Mesenchymal stem cell (in vitro differentiated cells and primary cell): ENCODE results near the gene MYD88.
"Not testable (repeated sequence)": the region's sequence is repeated elsewhere in the genome, so short reads cannot be mapped to it uniquely, and the experiment has no call there.

ENCODE experiments used
- DNase-seq: peaks from one replicate; pipeline ENCODE4 v3.0.0-alpha.2; 2013
- H2AFZ ChIP-seq: one replicate; pipeline ENCODE4 v1.6.1; 2013; ENCODE audit warnings: low read depth, mild to moderate bottlenecking, control low read depth, inconsistent platforms, low read length, moderate library complexity
- H2AK5ac ChIP-seq: 2 replicates; pipeline ENCODE4 v1.6.1; 2013; ENCODE audit warnings: low read length, moderate library complexity, mild to moderate bottlenecking, inconsistent platforms; ENCODE audit not compliant: severe bottlenecking
- H2BK120ac ChIP-seq: one replicate; pipeline ENCODE4 v1.6.1; 2013; ENCODE audit warnings: low read depth, mild to moderate bottlenecking, inconsistent platforms, low read length, moderate library complexity
- H2BK12ac ChIP-seq, 2 experiments: one replicate each; pipeline ENCODE4 v1.6.1; 2013; ENCODE audit warnings: inconsistent platforms in 2 of 2, low read length in 2 of 2, mild to moderate bottlenecking in 2 of 2, moderate library complexity in 2 of 2, control low read depth in 1 of 2
- H2BK15ac ChIP-seq: one replicate; pipeline ENCODE4 v1.6.1; 2013; ENCODE audit warnings: mild to moderate bottlenecking, low read depth, inconsistent platforms; ENCODE audit not compliant: poor library complexity, severe bottlenecking
- H2BK5ac ChIP-seq: 2 replicates; pipeline ENCODE4 v1.6.1; 2013; ENCODE audit warnings: low read depth, mild to moderate bottlenecking, low read length, control low read depth, inconsistent platforms; ENCODE audit not compliant: poor library complexity, severe bottlenecking
- H3K14ac ChIP-seq, 2 experiments: one replicate each; pipeline ENCODE4 v1.6.1; 2013; ENCODE audit warnings: inconsistent platforms in 2 of 2, low read length in 2 of 2, control low read depth in 1 of 2, mild to moderate bottlenecking in 1 of 2, moderate library complexity in 1 of 2
- H3K18ac ChIP-seq, 2 experiments: one replicate each; pipeline ENCODE4 v1.6.1; 2013; ENCODE audit warnings: inconsistent platforms in 2 of 2, low read length in 2 of 2, control low read depth in 1 of 2, low read depth in 1 of 2, mild to moderate bottlenecking in 1 of 2
- H3K23ac ChIP-seq, 2 experiments: one replicate each; pipeline ENCODE4 v1.6.1; 2013; ENCODE audit warnings: inconsistent platforms in 2 of 2, low read length in 2 of 2, mild to moderate bottlenecking in 2 of 2, moderate library complexity in 2 of 2, control low read depth in 1 of 2
- H3K27ac ChIP-seq: 2 replicates; pipeline ENCODE4 v1.5.1; 2013; ENCODE audit warnings: mild to moderate bottlenecking, moderate library complexity, low read length, control low read depth, inconsistent platforms; ENCODE audit not compliant: poor library complexity, severe bottlenecking
- H3K27me3 ChIP-seq, 2 experiments: 2 replicates each; pipeline versions ENCODE4 v1.6.1 to v1.7.0; 2013; ENCODE audit warnings: low read length in 2 of 2, mild to moderate bottlenecking in 2 of 2, moderate library complexity in 2 of 2, control low read depth in 1 of 2, inconsistent platforms in 1 of 2; ENCODE audit not compliant: control insufficient read depth in 1 of 2, insufficient read depth in 1 of 2
- H3K36me3 ChIP-seq, 2 experiments: 2 replicates each; pipeline versions ENCODE4 v1.6.1 to v1.7.0; 2013; ENCODE audit warnings: low read length in 2 of 2, control low read depth in 1 of 2, inconsistent platforms in 1 of 2, low read depth in 1 of 2, mild to moderate bottlenecking in 1 of 2; ENCODE audit not compliant: insufficient read depth in 2 of 2, control insufficient read depth in 1 of 2
- H3K4ac ChIP-seq, 2 experiments: one replicate each; pipeline ENCODE4 v1.6.1; 2013; ENCODE audit warnings: inconsistent platforms in 2 of 2, low read length in 2 of 2, mild to moderate bottlenecking in 2 of 2, moderate library complexity in 2 of 2, control low read depth in 1 of 2, low read depth in 1 of 2
- H3K4me1 ChIP-seq: 2 replicates; pipeline ENCODE4 v1.6.1; 2013; ENCODE audit warnings: low read depth, low read length, control low read depth; ENCODE audit not compliant: control insufficient read depth, insufficient read depth
- H3K4me2 ChIP-seq: 2 replicates; pipeline ENCODE4 v1.6.1; 2013; ENCODE audit warnings: low read length, mild to moderate bottlenecking, inconsistent platforms; ENCODE audit not compliant: poor library complexity, severe bottlenecking
- H3K4me3 ChIP-seq, 2 experiments: 2 replicates each; pipeline versions ENCODE4 v1.5.1 to v1.7.0; 2013; ENCODE audit warnings: low read length in 2 of 2, mild to moderate bottlenecking in 2 of 2, control low read depth in 1 of 2, low read depth in 1 of 2; ENCODE audit not compliant: insufficient read depth in 1 of 2
- H3K79me1 ChIP-seq: replicated peaks from 2 replicates; pipeline ENCODE4 v1.6.1; 2013; ENCODE audit warnings: mild to moderate bottlenecking, control low read depth, low read length, inconsistent platforms; ENCODE audit not compliant: poor library complexity, severe bottlenecking
- H3K9ac ChIP-seq: 2 replicates; pipeline ENCODE4 v1.7.0; 2013; ENCODE audit warnings: mild to moderate bottlenecking, low read length, moderate library complexity
- H3K9me3 ChIP-seq: 2 replicates; pipeline ENCODE4 v1.7.0; 2013; ENCODE audit warnings: mild to moderate bottlenecking, low read length; ENCODE audit not compliant: control insufficient read depth
- H4K8ac ChIP-seq: one replicate; pipeline ENCODE4 v1.6.1; 2013; ENCODE audit warnings: inconsistent platforms, mild to moderate bottlenecking, low read length, moderate library complexity
- H4K91ac ChIP-seq: one replicate; pipeline ENCODE4 v1.6.1; 2013; ENCODE audit warnings: mild to moderate bottlenecking, low read length, inconsistent platforms
- WGBS: methylation state at CpG from one replicate; pipeline ENCODE4 v1.1.7; 2013; ENCODE audit warnings: mixed read lengths; 5-methylcytosine and 5-hydroxymethylcytosine counted together

MYD88 gene

DNA sequence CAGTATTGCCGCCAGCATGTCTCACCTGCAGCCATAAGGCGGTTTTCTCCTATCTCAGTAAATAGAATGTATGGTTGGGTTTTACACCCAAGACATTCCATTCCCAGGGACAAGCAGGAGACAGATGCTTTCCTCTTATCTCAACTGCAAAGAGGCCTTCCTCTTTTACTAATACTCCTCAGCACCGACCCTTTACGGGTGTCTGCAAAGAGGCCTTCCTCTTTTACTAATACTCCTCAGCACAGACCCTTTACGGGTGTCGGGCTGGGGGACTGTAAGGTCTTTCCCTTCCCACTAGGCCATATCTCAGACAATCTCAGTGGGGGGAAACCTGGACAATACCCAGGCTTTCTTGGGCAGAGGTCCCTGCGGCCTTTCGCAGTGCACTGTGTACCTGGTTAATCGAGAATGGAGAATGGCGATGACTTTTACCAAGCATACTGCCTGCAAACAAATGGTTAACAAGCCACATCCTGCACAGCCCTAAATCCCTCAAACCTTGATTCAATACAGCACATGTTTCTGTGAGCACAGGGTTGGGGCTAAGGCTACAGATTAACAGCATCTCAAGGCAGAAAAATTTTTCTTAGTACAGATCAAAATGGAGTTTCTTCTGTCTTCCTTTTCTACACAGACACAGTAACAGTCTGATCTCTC is 2.7 kb upstream of the MYD88 start:
- H2BK5ac ChIP-seq, H3K9me3 ChIP-seq, H3K18ac ChIP-seq, H3K4ac ChIP-seq, H3K27ac ChIP-seq, H3K27me3 ChIP-seq, H4K8ac ChIP-seq, H3K14ac ChIP-seq, H2AK5ac ChIP-seq, H2AFZ ChIP-seq, H4K91ac ChIP-seq, H2BK120ac ChIP-seq, H2BK15ac ChIP-seq, H2BK12ac ChIP-seq, H3K23ac ChIP-seq: not testable (repeated sequence)
- H3K4me1 ChIP-seq = peaks cover 25% of the 10 kb centered on the region
- DNase-seq = peak; percentile 8
- peaks cover 36 to 50% of the 10 kb centered on the region in 2 experiments for H3K36me3 ChIP-seq
- WGBS = 74% methylated on average over 10 of the region's 10 CpGs
- peak overlapping the region; percentile 93 for H3K9ac ChIP-seq
- H3K79me1 ChIP-seq = peaks cover 47% of the 10 kb centered on the region
- H3K4me3 ChIP-seq = peak overlapping the region in 1 of 2 experiments; percentile 95
- H3K4me2 ChIP-seq = peak overlapping the region; percentile 82

DNA sequence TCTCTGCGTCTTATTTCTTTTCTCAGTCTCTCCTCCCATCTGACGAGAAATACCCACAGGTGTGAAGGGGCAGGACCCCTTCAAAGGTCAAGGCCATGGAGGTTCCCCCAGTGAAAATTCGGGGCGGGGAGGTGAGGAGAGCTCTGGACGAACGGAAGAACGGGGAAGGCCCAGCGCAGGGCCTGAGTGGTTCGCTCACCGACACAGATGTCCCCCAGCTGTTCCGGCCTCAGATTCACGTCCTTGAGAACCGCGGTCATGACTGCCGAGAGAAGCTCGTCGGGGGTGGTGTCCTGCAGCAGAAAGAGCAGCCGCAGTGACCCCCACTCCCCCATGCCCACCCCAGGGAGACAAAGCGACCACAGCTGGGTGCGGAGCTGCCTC is 2.1 kb upstream of the MYD88 start:
- Histone ChIP-seq H2AK5ac (no peak overlapping the region), H2BK15ac (no peak overlapping the region), H3K18ac (peak overlapping the region; percentile 40 to 87), H3K4me2 (peak overlapping the region; percentile 82), H3K23ac (no peak overlapping the region), H3K4me1 (peaks cover 25% of the 10 kb centered on the region), H3K9ac (peak overlapping the region; percentile 93), H4K8ac (no peak overlapping the region), H4K91ac (no peak overlapping the region), H3K79me1 (peaks cover 42% of the 10 kb centered on the region), H2BK120ac (no peak overlapping the region), H2BK5ac (no peak overlapping the region), H3K14ac (no peak overlapping the region), H2AFZ (no peak overlapping the region), H3K27ac (no peak overlapping the region), H3K9me3 (no peaks in the 10 kb centered on the region), H3K36me3 (peaks cover 37 to 50% of the 10 kb centered on the region in 2 experiments), H2BK12ac (no peak overlapping the region), H3K27me3 (no peaks in the 10 kb centered on the region), H3K4ac (peak overlapping the region in 1 of 2 experiments; percentile 64), H3K4me3 (peak overlapping the region; percentile 89 to 95)
- WGBS = 4% methylated on average over 9 of the region's 20 CpGs
- peak; percentile 77 for DNase-seq

DNA sequence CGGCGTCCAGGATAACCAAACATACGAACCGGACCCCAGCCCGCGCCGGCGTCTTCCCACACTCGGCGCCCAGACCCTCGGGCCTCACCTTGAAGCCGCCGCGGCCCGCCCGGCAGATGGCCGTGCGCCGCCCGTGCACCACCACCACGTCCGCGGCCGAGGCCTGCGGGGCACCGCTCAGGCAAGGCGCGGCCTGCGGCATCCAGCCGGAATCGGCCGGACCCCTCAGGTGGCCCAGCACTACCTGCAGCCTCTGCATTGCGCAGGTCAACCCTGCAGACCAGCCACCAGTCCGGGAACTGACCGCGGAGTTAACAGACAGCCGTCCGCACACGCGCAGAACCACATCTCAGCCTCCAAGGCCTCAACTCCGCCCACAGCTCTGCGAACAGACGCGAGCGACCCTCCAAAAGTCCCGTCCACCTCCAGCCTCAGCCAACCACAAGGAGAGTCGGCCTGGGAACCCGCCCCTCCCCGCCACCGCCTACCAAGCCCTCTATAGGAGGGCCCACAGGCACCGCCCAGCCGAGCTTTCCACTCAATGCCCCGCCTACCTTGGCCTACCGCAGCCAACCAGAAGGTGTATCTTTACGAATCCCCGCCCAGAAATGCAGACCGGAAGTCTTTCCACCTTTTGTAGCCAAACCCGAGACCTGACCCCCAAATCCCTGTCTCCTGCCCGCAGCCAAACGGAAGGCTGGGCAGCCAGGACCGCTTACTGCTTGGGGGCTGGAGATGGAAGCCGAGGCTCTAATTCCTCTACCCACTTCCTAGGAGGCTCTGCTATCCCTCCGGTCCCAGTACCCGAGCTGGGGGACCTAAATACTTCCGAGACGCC is 1.5 kb upstream of the MYD88 start, which contains the start of gene ACAA1:
TSS of gene ACAA1 (minus strand) at position 351 of the 838 bp plus-strand sequence. CDS start at position 259, 92 bp downstream.
- peak; percentile 99 for DNase-seq
- Histone ChIP-seq H3K18ac (peak within 1 kb of the TSS; percentile 58 to 87), H2AK5ac (peak within 1 kb of the TSS; percentile 57), H2AFZ (peak within 1 kb of the TSS; percentile 98), H2BK15ac (no peak within 1 kb of the TSS), H3K23ac (peak within 1 kb of the TSS in 1 of 2 experiments; percentile 79), H3K4me3 (peak within 1 kb of the TSS; percentile 89 to 95), H3K4me1 (peaks cover 29% of the 10 kb centered on the region), H3K36me3 (peaks cover 37 to 50% of the 10 kb centered on the region in 2 experiments), H3K27ac (peak within 1 kb of the TSS; percentile 88), H2BK120ac (peak within 1 kb of the TSS; percentile 69), H3K4me2 (peak within 1 kb of the TSS; percentile 82), H2BK12ac (peak within 1 kb of the TSS in 1 of 2 experiments; percentile 73), H4K8ac (peak within 1 kb of the TSS; percentile 97), H3K9ac (peak within 1 kb of the TSS; percentile 93), H3K4ac (peak within 1 kb of the TSS; percentile 15 to 82), H3K27me3 (no peaks in the 10 kb centered on the region), H3K79me1 (peaks cover 38% of the 10 kb centered on the region), H2BK5ac (no peak within 1 kb of the TSS), H3K9me3 (no peaks in the 10 kb centered on the region), H3K14ac (peak within 1 kb of the TSS in 1 of 2 experiments; percentile 97), H4K91ac (peak within 1 kb of the TSS; percentile 89)
- under 1% methylated on average over 66 of the region's 66 CpGs for WGBS
